GM13977 (cell line): ENCODE results near the gene KDM4B.

Experiments
- DNase-seq: peaks from one replicate; pipeline ENCODE4 v3.0.0; 2012; ENCODE audit warnings: low spot score
- in situ Hi-C: fragments of 300-500 bp; cut with MboI; formaldehyde crosslinking; loops from one replicate; pipeline ENCODE4 v1.12.0; 2022; ENCODE audit warnings: low sequenced_read_pairs, low pct_unique_long_range_greater_than_20kb, mixed read lengths, inconsistent platforms; ENCODE audit not compliant: unreplicated experiment
- TF ChIP-seq, protein P1 (sequence below): IDR thresholded peaks from 2 replicates; pipeline ENCODE4 v1.5.1; 2012; ENCODE audit warnings: mild to moderate bottlenecking, control low read depth; ENCODE audit not compliant: insufficient read depth; ENCODE audit errors: extremely low read depth, missing control alignments

The KDM4B gene

DNA sequence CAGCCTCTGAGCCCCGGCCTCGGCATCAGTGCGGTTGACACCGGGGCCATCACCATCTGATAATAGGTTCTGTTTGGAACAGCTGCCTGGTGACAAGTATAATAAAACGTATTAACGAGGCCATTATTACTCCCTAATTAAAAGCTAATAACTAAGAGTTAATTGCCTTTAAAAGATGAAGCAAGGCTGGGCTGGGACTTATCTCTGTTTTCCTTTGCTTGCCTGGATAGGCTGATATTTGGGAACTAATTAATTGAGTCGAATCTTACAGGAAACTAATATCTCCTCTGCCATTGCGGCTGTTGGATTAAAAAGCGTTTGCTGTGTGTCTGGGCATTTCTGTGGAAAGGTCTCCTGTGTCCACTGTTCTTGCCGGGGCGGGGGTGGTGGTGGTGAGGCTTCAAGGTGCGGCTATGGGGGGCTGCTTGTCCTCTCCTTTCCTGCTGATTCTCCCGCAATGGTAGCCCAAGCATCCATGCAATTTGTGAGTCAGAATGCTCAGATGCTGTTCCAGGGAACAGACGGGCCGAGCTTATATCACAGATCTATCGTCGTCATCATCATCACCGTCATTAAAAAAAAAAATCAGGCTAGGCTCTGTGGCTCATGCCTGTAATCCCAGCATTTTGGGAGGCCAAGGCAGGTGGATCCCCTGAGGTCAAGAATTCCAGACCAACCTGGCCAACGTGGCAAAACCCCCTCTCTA lies 209.0 kb downstream of the KDM4B start:
- in situ Hi-C loops: no loop called here

DNA sequence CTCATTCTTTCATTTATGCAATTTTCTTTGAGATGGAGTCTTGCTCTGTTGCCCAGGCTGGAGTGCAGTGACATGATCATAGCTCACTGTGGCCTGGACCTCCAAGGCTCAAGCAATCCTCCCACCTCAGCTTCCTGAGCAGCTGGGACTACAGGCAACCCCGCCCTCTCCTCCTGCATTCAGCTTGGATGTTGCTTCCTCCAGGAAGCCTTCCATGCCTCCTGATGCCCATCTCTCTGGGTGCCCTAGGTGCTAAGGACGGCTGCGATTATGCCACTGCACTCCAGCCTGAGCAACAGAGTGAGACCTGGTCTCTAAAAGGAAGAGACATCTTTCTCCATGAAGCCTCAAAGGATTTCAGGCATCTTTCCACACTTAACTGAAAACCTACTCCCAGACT lies 209.9 kb downstream of the KDM4B start:
- TF ChIP-seq, protein P1, sequence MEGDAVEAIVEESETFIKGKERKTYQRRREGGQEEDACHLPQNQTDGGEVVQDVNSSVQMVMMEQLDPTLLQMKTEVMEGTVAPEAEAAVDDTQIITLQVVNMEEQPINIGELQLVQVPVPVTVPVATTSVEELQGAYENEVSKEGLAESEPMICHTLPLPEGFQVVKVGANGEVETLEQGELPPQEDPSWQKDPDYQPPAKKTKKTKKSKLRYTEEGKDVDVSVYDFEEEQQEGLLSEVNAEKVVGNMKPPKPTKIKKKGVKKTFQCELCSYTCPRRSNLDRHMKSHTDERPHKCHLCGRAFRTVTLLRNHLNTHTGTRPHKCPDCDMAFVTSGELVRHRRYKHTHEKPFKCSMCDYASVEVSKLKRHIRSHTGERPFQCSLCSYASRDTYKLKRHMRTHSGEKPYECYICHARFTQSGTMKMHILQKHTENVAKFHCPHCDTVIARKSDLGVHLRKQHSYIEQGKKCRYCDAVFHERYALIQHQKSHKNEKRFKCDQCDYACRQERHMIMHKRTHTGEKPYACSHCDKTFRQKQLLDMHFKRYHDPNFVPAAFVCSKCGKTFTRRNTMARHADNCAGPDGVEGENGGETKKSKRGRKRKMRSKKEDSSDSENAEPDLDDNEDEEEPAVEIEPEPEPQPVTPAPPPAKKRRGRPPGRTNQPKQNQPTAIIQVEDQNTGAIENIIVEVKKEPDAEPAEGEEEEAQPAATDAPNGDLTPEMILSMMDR: no peak
- no peak for DNase-seq
- in situ Hi-C loops: no loop called here

More for the DNA sequence above, 209.0 kb downstream of the KDM4B start:
- TF ChIP-seq, protein P1: no peak
- no peak for DNase-seq

DNA sequence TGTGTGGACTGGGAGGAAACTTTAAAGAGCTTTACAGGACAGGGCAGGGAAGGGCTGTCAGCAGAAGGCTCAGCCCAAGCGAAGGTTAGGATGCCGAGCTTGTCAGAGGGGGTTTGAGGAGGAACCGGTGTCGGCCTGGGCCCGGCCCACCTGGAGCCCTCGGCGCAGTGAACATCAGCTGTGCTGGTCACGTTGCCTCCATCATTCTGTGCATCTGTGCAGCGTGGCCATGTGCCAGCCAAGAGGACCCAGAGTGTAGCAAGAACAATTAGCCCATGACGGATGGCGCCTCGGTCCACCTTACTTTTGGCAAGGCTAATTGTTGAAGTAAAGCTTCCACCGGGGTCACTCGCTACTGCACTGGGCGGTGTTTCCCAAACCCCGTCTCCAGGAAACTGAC lies 210.3 kb downstream of the KDM4B start:
- in situ Hi-C loops: no loop called here
- TF ChIP-seq, protein P1: no peak
- DNase-seq: no peak

DNA sequence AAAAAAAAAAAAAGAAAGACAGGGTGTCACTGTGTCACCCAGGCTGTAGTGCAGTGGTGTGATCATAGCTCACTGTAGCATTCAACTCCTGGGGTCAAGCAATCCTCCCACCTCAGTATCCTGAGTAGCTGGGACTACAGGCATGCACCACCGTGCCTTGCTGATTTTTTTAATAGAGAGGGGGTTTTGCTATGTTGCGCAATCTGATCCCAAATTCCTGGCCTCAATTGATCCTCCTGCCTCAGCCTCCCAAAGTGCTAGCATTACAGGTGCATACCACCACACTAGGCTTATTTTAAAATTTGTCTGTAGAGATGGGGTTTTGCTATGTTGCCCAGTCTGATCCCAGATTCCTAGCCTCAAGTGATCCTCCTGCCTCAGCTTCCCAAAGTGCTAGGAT lies 212.4 kb downstream of the KDM4B start:
- TF ChIP-seq, protein P1: no peak
- DNase-seq: no peak
- in situ Hi-C loops: no loop called here

DNA sequence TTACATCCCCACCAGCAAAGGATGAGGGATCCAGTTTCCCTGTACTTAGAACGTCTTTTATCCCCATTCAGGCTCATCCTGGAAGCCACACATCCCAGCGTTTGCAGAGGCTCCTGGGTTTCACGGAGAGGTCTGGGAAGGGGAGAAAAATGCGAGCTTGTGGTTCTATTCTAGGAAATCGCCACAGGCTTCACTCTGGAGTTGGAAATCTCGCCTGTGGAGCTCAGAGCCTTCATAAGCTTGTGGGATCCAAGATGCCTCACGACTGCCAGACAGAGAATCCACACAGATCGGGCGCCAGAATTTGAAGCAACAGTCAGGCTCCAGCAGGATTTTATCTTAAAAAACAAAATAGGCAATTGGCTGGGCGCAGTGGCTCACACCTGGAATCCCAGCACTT lies 213.8 kb downstream of the KDM4B start:
- DNase-seq: no peak
- in situ Hi-C loops: no loop called here
- TF ChIP-seq, protein P1: no peak

DNA sequence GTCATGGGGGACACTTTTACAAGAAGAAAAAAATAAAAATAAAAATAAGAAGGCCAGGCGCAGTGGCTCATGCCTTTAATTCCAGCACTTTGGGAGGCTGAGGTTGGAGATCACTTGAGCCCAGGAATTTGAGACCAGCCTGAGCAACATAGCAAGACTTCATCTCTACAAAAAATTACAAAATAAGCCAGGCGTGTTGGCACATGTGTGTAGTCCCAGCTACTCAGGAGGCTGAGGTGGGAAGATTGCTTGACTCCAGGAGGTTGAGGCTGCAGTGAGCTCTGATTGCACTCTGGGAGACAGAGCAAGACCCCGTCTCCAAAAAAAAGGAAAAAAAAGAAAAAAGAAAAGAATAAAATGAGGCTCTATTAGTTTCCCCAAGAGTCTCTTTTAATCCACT lies 214.7 kb downstream of the KDM4B start:
- TF ChIP-seq, protein P1: no peak
- in situ Hi-C loops: no loop called here

More for the DNA sequence above, 214.7 kb downstream of the KDM4B start:
- no peak for DNase-seq
